Stimulated activated naive CD4-positive, alpha-beta T cell treated with Interleukin-2 at 50 U/mL for 16 hours (primary cell): ENCODE data around the gene PTH2.
A peak's percentile ranks its signal among the peaks of the same experiment; 100 is the strongest.

Experiments
- DNase-seq: peaks from one replicate; lab custom pipeline; 2025; lab: John Stamatoyannopoulos, UW

The PTH2 gene

GRCh38 chr19:49430678-49431329, 7.6 kb upstream of the PTH2 start:
- DNase-seq, result peak; percentile 12

- DNase-seq, result no peak
These were observed 7.0 kb upstream of the PTH2 start for GRCh38 chr19:49430172-49430677.

GRCh38 chr19:49428547-49429451, 5.6 kb upstream of the PTH2 start:
- DNase-seq, result no peak

GRCh38 chr19:49427855-49428546, 4.8 kb upstream of the PTH2 start:
- no peak for DNase-seq

GRCh38 chr19:49427339-49427738, 4.1 kb upstream of the PTH2 start:
- DNase-seq, result no peak

- DNase-seq, result no peak
These were observed 2.8 kb upstream of the PTH2 start for GRCh38 chr19:49425922-49426592.

GRCh38 chr19:49425178-49425577, 1.9 kb upstream of the PTH2 start, which contains the start of gene GFY:
TSS of gene GFY (plus strand) at chr19:49425388. CDS start at chr19:49426431, 1,043 bp downstream.
- no peak for DNase-seq

- no peak for DNase-seq
These were observed 703 bp upstream of the PTH2 start for GRCh38 chr19:49423985-49424303.

- DNase-seq, result peak; percentile 28
These were observed 702 bp downstream of the PTH2 start for GRCh38 chr19:49422407-49423070.

- DNase-seq, result no peak
These were observed 1.4 kb downstream of the PTH2 start for GRCh38 chr19:49421878-49422202.

GRCh38 chr19:49421039-49421877, 2.0 kb downstream of the PTH2 start:
- peak; percentile 10 for DNase-seq

GRCh38 chr19:49420227-49420626, 3.0 kb downstream of the PTH2 start:
- no peak for DNase-seq

GRCh38 chr19:49419173-49419572, 4.1 kb downstream of the PTH2 start:
- no peak for DNase-seq

GRCh38 chr19:49418511-49418910, 4.7 kb downstream of the PTH2 start:
- DNase-seq, result no peak

- DNase-seq, result no peak
These were observed 6.2 kb downstream of the PTH2 start for GRCh38 chr19:49417088-49417487.

- no peak for DNase-seq
These were observed 7.4 kb downstream of the PTH2 start for GRCh38 chr19:49415810-49416200.

- DNase-seq, result no peak
These were observed 8.0 kb downstream of the PTH2 start for GRCh38 chr19:49415102-49415809.

- DNase-seq, result no peak
These were observed 9.0 kb downstream of the PTH2 start for GRCh38 chr19:49414256-49414655.

- DNase-seq, result no peak
These were observed 9.9 kb downstream of the PTH2 start for GRCh38 chr19:49413348-49413747.

- DNase-seq, result no peak
These were observed 11.4 kb downstream of the PTH2 start for GRCh38 chr19:49411681-49412326.
